GM12892 (cell line): ENCODE measurements around the gene QDPR.

Experiments used
- DNase-seq: peaks from one replicate; pipeline ENCODE4 v3.0.0; 2011; ENCODE audit not compliant: insufficient read length
- FAIRE-seq: peaks from 2 replicates; lab custom pipeline; 2011; peaks lifted over from hg19 to GRCh38; lab: Jason Lieb, UNC
- POLR2A ChIP-seq: IDR thresholded peaks from 2 replicates; pipeline ENCODE4 v1.6.1; 2011; ENCODE audit warnings: low read depth, low read length, control low read depth
- POLR2AphosphoS5 ChIP-seq: IDR thresholded peaks from 2 replicates; pipeline ENCODE4 v1.6.1; 2011; ENCODE audit warnings: low read depth, low read length, control low read depth
- TAF1 ChIP-seq: IDR thresholded peaks from 2 replicates; pipeline ENCODE4 v1.6.1; 2011; ENCODE audit warnings: low read depth, mild to moderate bottlenecking, control low read depth, low read length, borderline replicate concordance

The QDPR gene

DNA sequence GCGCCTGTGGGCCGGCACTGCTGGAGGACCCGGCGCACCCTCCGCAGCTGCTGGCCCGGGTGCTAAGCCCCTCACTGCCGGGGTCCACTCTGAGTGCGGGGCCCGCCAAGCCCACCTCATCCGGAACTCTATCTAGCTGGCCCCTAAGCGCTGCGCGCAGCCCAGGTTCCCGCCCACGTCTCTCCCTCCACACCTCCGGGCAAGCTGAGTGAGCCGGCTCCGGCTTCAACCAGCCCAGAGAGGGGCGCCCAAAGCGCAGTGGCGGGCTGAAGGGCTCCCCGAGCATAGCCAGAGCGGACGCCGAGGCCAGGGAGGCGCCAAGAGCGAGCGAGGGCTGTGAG is 75.2 kb downstream of the QDPR start:
- DNase-seq, result no peak
- FAIRE-seq, result no peak
- TF ChIP-seq POLR2AphosphoS5 (no peak), TAF1 (no peak), POLR2A (no peak)
